ENCODE measurements around the gene VCX.

VCX gene

DNA sequence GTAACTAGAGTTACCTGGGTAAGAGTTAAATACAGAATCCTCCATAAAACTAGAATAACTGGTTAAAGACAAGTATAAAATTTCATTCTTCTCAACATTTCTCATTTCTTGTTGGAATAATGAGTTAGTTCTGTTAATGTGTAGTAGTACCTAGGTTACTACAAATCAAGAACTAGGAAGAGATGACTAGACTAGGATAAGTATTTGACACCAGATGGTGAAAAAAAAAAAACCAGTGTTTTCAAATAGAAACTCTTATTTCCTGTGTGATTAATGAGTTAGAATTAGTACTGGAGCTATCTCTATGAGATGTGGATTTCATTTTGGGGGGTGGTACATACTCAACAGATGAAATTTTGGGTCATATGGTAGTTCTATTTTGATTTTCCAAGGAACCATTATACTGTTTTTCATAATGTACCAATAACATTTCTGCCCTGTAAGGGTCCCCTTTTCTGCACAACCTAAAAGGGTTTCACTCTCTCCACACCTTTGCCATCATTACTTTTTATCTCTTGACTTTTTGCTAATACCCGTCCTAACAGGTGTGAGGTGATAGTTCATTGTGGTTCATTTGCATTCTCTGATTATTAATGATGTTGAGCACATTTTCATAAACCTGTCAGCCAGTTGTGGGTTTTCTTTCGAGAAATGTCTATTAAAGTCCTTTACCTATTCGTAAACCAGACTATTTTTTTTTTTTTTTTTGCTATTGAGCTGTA lies 1.7 kb upstream of the VCX start:
- no peak overlapping the region for H3K27ac ChIP-seq (ENCODE audit: low read depth, low read length)
- no CpG with 5 or more reads among the region's 3 CpGs for WGBS (ENCODE audit: extremely low coverage, insufficient coverage, low lambda C conversion rate)
- H3K27me3 ChIP-seq (ENCODE audit: insufficient read depth, low read length, poor library complexity), result no peaks in the 10 kb centered on the region
- no peak overlapping the region for H3K23ac ChIP-seq (ENCODE audit: low read length)
- no peak overlapping the region for H2AK5ac ChIP-seq (ENCODE audit: low read length)
- no peak overlapping the region for H3K18ac ChIP-seq (ENCODE audit: low read length)
- no peaks in the 10 kb centered on the region for H3K36me3 ChIP-seq (ENCODE audit: control insufficient read depth, insufficient read depth, low read length)
- H3K79me2 ChIP-seq (ENCODE audit: control insufficient read depth, insufficient read depth, low read length), result no peaks in the 10 kb centered on the region
- no peaks in the 10 kb centered on the region for H3K4me1 ChIP-seq (ENCODE audit: control insufficient read depth, low read depth, low read length)
- no peak for DNase-seq
- no peak overlapping the region for H3K9ac ChIP-seq (ENCODE audit: low read length)
- no peak overlapping the region for H2BK5ac ChIP-seq (ENCODE audit: low read length)
- no peak overlapping the region for H3K4me2 ChIP-seq (ENCODE audit: low read length)
- no peak overlapping the region for H4K5ac ChIP-seq (ENCODE audit: low read length)
- H3K79me1 ChIP-seq (ENCODE audit: low read length), result no peaks in the 10 kb centered on the region
- H3K4ac ChIP-seq (ENCODE audit: low read depth, low read length), result no peak overlapping the region
- no peak overlapping the region for H2BK120ac ChIP-seq (ENCODE audit: low read depth, low read length)
- no peak overlapping the region for H4K8ac ChIP-seq (ENCODE audit: low read depth, low read length)
- no peak overlapping the region for H3K4me3 ChIP-seq (ENCODE audit: low read length)
- no peak overlapping the region for H3K56ac ChIP-seq (ENCODE audit: low read length)
- no peak overlapping the region for H2BK15ac ChIP-seq (replicated peaks; ENCODE audit: low read depth)

DNA sequence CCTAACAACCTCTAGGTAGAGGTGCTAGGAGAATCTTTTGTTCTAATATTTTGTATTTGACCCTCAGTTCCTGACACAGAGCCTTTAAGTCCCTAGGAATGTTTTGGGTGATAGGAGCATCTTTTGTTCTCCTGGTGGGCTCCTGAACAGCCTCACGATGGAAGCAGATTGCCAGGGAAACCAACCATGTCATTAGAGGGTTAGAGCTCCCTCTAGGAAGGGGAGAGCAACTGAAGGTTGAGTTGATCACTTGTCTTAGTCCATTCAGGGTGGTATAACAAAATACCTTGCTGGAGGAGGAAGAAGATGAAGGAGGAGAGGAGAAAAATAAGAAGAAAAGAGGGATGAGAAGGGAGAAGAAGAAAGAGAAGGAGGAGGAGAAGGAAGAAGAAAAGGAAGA lies 9.2 kb downstream of the VCX start:
- Histone ChIP-seq H2BK5ac (ENCODE audit: low read length) (no peak overlapping the region), H3K79me1 (ENCODE audit: low read length) (no peaks in the 10 kb centered on the region), H3K4ac (ENCODE audit: low read depth, low read length) (no peak overlapping the region), H4K5ac (ENCODE audit: low read length) (no peak overlapping the region), H3K27ac (ENCODE audit: low read depth, low read length) (no peak overlapping the region), H3K4me3 (ENCODE audit: low read length) (no peak overlapping the region), H3K27me3 (ENCODE audit: insufficient read depth, low read length, poor library complexity) (no peaks in the 10 kb centered on the region), H4K8ac (ENCODE audit: low read depth, low read length) (no peak overlapping the region), H3K4me1 (ENCODE audit: control insufficient read depth, low read depth, low read length) (no peaks in the 10 kb centered on the region), H3K9ac (ENCODE audit: low read length) (no peak overlapping the region), H3K36me3 (ENCODE audit: control insufficient read depth, insufficient read depth, low read length) (no peaks in the 10 kb centered on the region), H2AK5ac (ENCODE audit: low read length) (no peak overlapping the region), H2BK120ac (ENCODE audit: low read depth, low read length) (no peak overlapping the region), H3K18ac (ENCODE audit: low read length) (no peak overlapping the region), H3K23ac (ENCODE audit: low read length) (no peak overlapping the region), H3K56ac (ENCODE audit: low read length) (no peak overlapping the region), H3K4me2 (ENCODE audit: low read length) (no peak overlapping the region), H2BK15ac (replicated peaks; ENCODE audit: low read depth) (no peak overlapping the region), H3K79me2 (ENCODE audit: control insufficient read depth, insufficient read depth, low read length) (no peaks in the 10 kb centered on the region)
- no CpG with 5 or more reads among the region's 1 CpG for WGBS (ENCODE audit: extremely low coverage, insufficient coverage, low lambda C conversion rate)
- DNase-seq, result peak; percentile 51

DNA sequence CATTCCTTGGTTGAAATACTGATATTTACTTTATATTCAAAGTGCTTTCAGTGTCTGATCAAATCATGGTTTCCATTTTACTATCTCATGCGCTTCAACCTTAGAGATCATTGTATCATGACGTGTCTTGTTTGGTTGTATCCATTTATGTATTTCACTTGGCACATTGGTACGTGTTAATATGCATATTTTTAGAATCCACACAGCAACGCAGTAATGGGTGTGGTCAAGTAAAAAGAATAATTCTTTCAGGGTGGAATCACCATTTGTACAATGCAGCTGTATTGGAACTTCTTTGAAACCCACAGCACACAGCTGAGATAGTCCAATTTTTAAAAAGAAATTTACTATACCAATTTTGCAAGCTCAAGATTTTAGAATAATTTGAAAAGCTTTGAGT lies 29.1 kb downstream of the VCX start:
- no peak overlapping the region for H2BK120ac ChIP-seq (ENCODE audit: low read depth, low read length)
- H2BK15ac ChIP-seq (replicated peaks; ENCODE audit: low read depth), result no peak overlapping the region
- no peaks in the 10 kb centered on the region for H3K79me2 ChIP-seq (ENCODE audit: control insufficient read depth, insufficient read depth, low read length)
- H3K4ac ChIP-seq (ENCODE audit: low read depth, low read length), result no peak overlapping the region
- no peaks in the 10 kb centered on the region for H3K79me1 ChIP-seq (ENCODE audit: low read length)
- H3K27ac ChIP-seq (ENCODE audit: low read depth, low read length), result no peak overlapping the region
- no peak overlapping the region for H4K8ac ChIP-seq (ENCODE audit: low read depth, low read length)
- H2BK5ac ChIP-seq (ENCODE audit: low read length), result no peak overlapping the region
- H3K4me2 ChIP-seq (ENCODE audit: low read length), result no peak overlapping the region
- no peaks in the 10 kb centered on the region for H3K36me3 ChIP-seq (ENCODE audit: control insufficient read depth, insufficient read depth, low read length)
- H3K9ac ChIP-seq (ENCODE audit: low read length), result no peak overlapping the region
- H3K4me1 ChIP-seq (ENCODE audit: control insufficient read depth, low read depth, low read length), result no peaks in the 10 kb centered on the region
- H2AK5ac ChIP-seq (ENCODE audit: low read length), result no peak overlapping the region
- no peak overlapping the region for H4K5ac ChIP-seq (ENCODE audit: low read length)
- no peak for DNase-seq
- H3K56ac ChIP-seq (ENCODE audit: low read length), result no peak overlapping the region
- H3K23ac ChIP-seq (ENCODE audit: low read length), result no peak overlapping the region
- H3K27me3 ChIP-seq (ENCODE audit: insufficient read depth, low read length, poor library complexity), result no peaks in the 10 kb centered on the region
- H3K4me3 ChIP-seq (ENCODE audit: low read length), result no peak overlapping the region
- no CpG with 5 or more reads among the region's 4 CpGs for WGBS (ENCODE audit: extremely low coverage, insufficient coverage, low lambda C conversion rate)
- no peak overlapping the region for H3K18ac ChIP-seq (ENCODE audit: low read length)

DNA sequence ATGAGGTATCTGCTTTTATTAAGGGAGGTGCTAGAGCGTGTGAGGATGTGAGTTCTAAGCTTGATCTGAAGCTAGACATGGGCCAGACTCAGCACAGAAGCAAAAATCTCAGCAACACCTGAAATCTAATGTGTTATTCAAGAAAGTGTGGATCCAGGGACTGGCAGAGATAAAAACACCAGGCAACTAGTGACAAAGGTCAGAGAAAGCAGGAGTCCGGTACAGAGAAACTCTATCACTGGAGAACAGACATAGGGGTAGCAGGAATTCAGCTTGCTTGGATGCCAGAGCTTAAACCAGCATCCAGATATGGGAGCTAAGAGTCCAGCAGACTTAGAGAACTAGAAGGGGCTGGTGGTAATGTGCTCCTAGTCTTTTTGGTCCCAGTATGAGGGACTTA lies 34.0 kb downstream of the VCX start:
- Histone ChIP-seq H3K4me2 (ENCODE audit: low read length) (no peak overlapping the region), H3K23ac (ENCODE audit: low read length) (no peak overlapping the region)

DNA sequence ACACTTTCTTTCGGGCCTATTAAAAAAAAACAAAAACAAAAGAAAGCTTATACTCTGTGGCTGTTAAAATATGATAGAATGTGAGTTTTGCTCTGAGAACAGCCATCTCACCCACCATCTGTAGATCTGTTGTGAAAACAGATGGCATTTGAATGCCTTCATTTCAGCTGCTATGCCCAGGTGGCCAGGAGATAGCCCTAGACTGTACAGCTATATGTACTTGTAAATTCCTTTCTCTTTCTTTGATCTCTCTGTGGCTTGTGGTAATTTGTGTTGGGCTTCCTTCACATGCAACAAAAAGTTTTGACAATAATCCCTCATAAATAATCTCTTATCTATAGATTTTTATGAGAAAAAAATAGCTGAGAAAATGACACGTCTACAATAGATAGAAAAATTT lies 46.2 kb downstream of the VCX start:
- Histone ChIP-seq H3K36me3 (ENCODE audit: control insufficient read depth, insufficient read depth, low read length) (no peaks in the 10 kb centered on the region), H3K23ac (ENCODE audit: low read length) (no peak overlapping the region), H2BK15ac (replicated peaks; ENCODE audit: low read depth) (no peak overlapping the region), H3K9ac (ENCODE audit: low read length) (no peak overlapping the region), H3K18ac (ENCODE audit: low read length) (no peak overlapping the region), H3K4me1 (ENCODE audit: control insufficient read depth, low read depth, low read length) (no peaks in the 10 kb centered on the region), H3K79me1 (ENCODE audit: low read length) (no peaks in the 10 kb centered on the region), H4K8ac (ENCODE audit: low read depth, low read length) (no peak overlapping the region), H2BK120ac (ENCODE audit: low read depth, low read length) (no peak overlapping the region), H3K27ac (ENCODE audit: low read depth, low read length) (no peak overlapping the region), H3K4me2 (ENCODE audit: low read length) (no peak overlapping the region), H3K27me3 (ENCODE audit: insufficient read depth, low read length, poor library complexity) (no peaks in the 10 kb centered on the region), H3K56ac (ENCODE audit: low read length) (no peak overlapping the region), H3K4me3 (ENCODE audit: low read length) (no peak overlapping the region), H2BK5ac (ENCODE audit: low read length) (no peak overlapping the region), H2AK5ac (ENCODE audit: low read length) (no peak overlapping the region), H3K79me2 (ENCODE audit: control insufficient read depth, insufficient read depth, low read length) (no peaks in the 10 kb centered on the region), H3K4ac (ENCODE audit: low read depth, low read length) (no peak overlapping the region), H4K5ac (ENCODE audit: low read length) (no peak overlapping the region)
- WGBS (ENCODE audit: extremely low coverage, insufficient coverage, low lambda C conversion rate), result no CpG with 5 or more reads among the region's 2 CpGs
- DNase-seq, result no peak

More for the DNA sequence above, 34.0 kb downstream of the VCX start:
- Histone ChIP-seq H2BK120ac (ENCODE audit: low read depth, low read length) (no peak overlapping the region), H3K18ac (ENCODE audit: low read length) (no peak overlapping the region), H3K27ac (ENCODE audit: low read depth, low read length) (no peak overlapping the region), H4K8ac (ENCODE audit: low read depth, low read length) (no peak overlapping the region), H2BK5ac (ENCODE audit: low read length) (no peak overlapping the region), H3K4me3 (ENCODE audit: low read length) (no peak overlapping the region), H3K4me1 (ENCODE audit: control insufficient read depth, low read depth, low read length) (no peaks in the 10 kb centered on the region), H3K79me2 (ENCODE audit: control insufficient read depth, insufficient read depth, low read length) (no peaks in the 10 kb centered on the region), H3K36me3 (ENCODE audit: control insufficient read depth, insufficient read depth, low read length) (no peaks in the 10 kb centered on the region), H3K9ac (ENCODE audit: low read length) (no peak overlapping the region), H3K4ac (ENCODE audit: low read depth, low read length) (no peak overlapping the region), H3K79me1 (ENCODE audit: low read length) (no peaks in the 10 kb centered on the region), H4K5ac (ENCODE audit: low read length) (no peak overlapping the region), H3K56ac (ENCODE audit: low read length) (no peak overlapping the region), H2BK15ac (replicated peaks; ENCODE audit: low read depth) (no peak overlapping the region), H3K27me3 (ENCODE audit: insufficient read depth, low read length, poor library complexity) (no peaks in the 10 kb centered on the region), H2AK5ac (ENCODE audit: low read length) (no peak overlapping the region)
- DNase-seq, result no peak
- WGBS (ENCODE audit: extremely low coverage, insufficient coverage, low lambda C conversion rate), result no CpG with 5 or more reads among the region's 2 CpGs

DNA sequence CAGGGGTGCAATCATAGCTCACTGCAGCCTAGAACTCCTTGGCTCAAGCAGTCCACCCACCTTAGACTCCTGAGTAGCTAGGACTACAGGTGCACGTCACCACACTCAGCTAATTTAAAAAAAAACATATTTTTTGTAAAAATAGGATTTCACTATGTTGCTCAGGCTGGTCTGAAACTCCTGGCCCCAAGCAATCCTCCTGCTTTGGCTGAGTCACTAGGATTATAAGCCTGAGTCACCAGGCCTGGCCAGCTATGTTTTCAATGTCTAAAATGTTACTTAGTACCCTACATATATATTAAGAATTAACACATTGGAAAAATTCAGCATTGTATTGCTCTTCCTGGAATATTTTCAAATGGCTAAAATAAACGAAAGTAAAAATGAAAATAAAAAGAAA lies 46.7 kb downstream of the VCX start:
- Histone ChIP-seq H3K56ac (ENCODE audit: low read length) (no peak overlapping the region), H3K79me2 (ENCODE audit: control insufficient read depth, insufficient read depth, low read length) (no peaks in the 10 kb centered on the region), H2BK5ac (ENCODE audit: low read length) (no peak overlapping the region), H4K8ac (ENCODE audit: low read depth, low read length) (no peak overlapping the region), H3K4ac (ENCODE audit: low read depth, low read length) (no peak overlapping the region), H3K79me1 (ENCODE audit: low read length) (no peaks in the 10 kb centered on the region), H3K4me3 (ENCODE audit: low read length) (no peak overlapping the region), H3K36me3 (ENCODE audit: control insufficient read depth, insufficient read depth, low read length) (no peaks in the 10 kb centered on the region), H3K23ac (ENCODE audit: low read length) (no peak overlapping the region), H2BK15ac (replicated peaks; ENCODE audit: low read depth) (no peak overlapping the region), H3K4me1 (ENCODE audit: control insufficient read depth, low read depth, low read length) (no peaks in the 10 kb centered on the region), H4K5ac (ENCODE audit: low read length) (no peak overlapping the region), H3K18ac (ENCODE audit: low read length) (no peak overlapping the region), H3K27me3 (ENCODE audit: insufficient read depth, low read length, poor library complexity) (no peaks in the 10 kb centered on the region), H2AK5ac (ENCODE audit: low read length) (no peak overlapping the region), H3K4me2 (ENCODE audit: low read length) (no peak overlapping the region), H2BK120ac (ENCODE audit: low read depth, low read length) (no peak overlapping the region), H3K27ac (ENCODE audit: low read depth, low read length) (no peak overlapping the region), H3K9ac (ENCODE audit: low read length) (no peak overlapping the region)
- no CpG with 5 or more reads among the region's 2 CpGs for WGBS (ENCODE audit: extremely low coverage, insufficient coverage, low lambda C conversion rate)
- no peak for DNase-seq
